Panc1 (cell line): ENCODE results near the gene MYLK. TPM values are rescaled to one million over a fixed set of nuclear protein-coding genes. Genes with fewer than 3 reads are reported as not detected.

ENCODE experiments used
- ATAC-seq: fragments of 200-7000 bp; cut with Tn5 transposase; 2 replicates; pipeline ENCODE4 v1.9.1; 2020; ENCODE audit warnings: mild to moderate bottlenecking, moderate library complexity
- BruUV-seq: library from RNA; stranded (reverse); fragments of 400-500 nt; replicated peaks from 2 replicates; lab custom pipeline; 2021; lab: Mats Ljungman, UMichigan
- CTCF ChIA-PET: fragments of 300-600 bp; sonication (Branson Sonifier 250); formaldehyde crosslinking; loops from one replicate; lab custom pipeline; 2022; ENCODE audit warnings: antibody characterized with exemption; lab: Charles Lee
- POLR2A ChIA-PET: fragments of 300-600 bp; sonication (Branson Sonifier 250); formaldehyde crosslinking; loops from one replicate; lab custom pipeline; 2022; ENCODE audit warnings: antibody characterized with exemption; lab: Charles Lee
- DNase-seq: peaks from one replicate; pipeline ENCODE4 v3.0.0-alpha.2; 2010; ENCODE audit warnings: low read depth, low spot score
- H3K27ac ChIP-seq: 2 replicates; pipeline ENCODE4 v1.5.1; 2011; ENCODE audit warnings: mild to moderate bottlenecking, low read length, inconsistent platforms
- H3K27me3 ChIP-seq: fragments of 200-500 bp; sonication (Bioruptor generic); 2 replicates; pipeline ENCODE4 v1.6.0; 2014; ENCODE audit warnings: low read length, inconsistent platforms; ENCODE audit not compliant: control insufficient read depth, insufficient read depth
- H3K36me3 ChIP-seq: fragments of 200-500 bp; sonication (Bioruptor generic); 2 replicates; pipeline ENCODE4 v1.5.1; 2014; ENCODE audit warnings: inconsistent platforms, mild to moderate bottlenecking, low read length, moderate library complexity; ENCODE audit not compliant: control insufficient read depth, insufficient read depth
- H3K4me1 ChIP-seq: 2 replicates; pipeline ENCODE4 v1.5.1; 2011; ENCODE audit warnings: inconsistent platforms, mild to moderate bottlenecking, low read length, moderate library complexity; ENCODE audit not compliant: control insufficient read depth, insufficient read depth
- H3K4me3 ChIP-seq, 2 experiments: 2 replicates each; pipeline ENCODE4 v1.5.1; 2011 to 2012; ENCODE audit warnings: low read depth in 2 of 2, low read length in 2 of 2, mild to moderate bottlenecking in 2 of 2, inconsistent platforms in 1 of 2, moderate library complexity in 1 of 2
- H3K9me3 ChIP-seq: fragments of 200-500 bp; sonication (Bioruptor generic); 2 replicates; pipeline ENCODE4 v1.5.1; 2014; ENCODE audit warnings: low read depth, mild to moderate bottlenecking, inconsistent platforms, low read length, moderate library complexity; ENCODE audit not compliant: control insufficient read depth, insufficient read depth
- POLR2AphosphoS5 ChIP-seq: IDR thresholded peaks from 2 replicates; pipeline ENCODE4 v1.6.1; 2012; ENCODE audit warnings: mild to moderate bottlenecking, low read depth, low read length, moderate library complexity
- SIN3A ChIP-seq: IDR thresholded peaks from 2 replicates; pipeline ENCODE4 v1.6.1; 2012; ENCODE audit warnings: low read depth, mild to moderate bottlenecking, low read length, moderate library complexity, borderline replicate concordance; ENCODE audit not compliant: insufficient read depth
- TCF7L2 ChIP-seq: IDR thresholded peaks from 2 replicates; pipeline ENCODE4 v1.6.1; 2011; ENCODE audit warnings: mild to moderate bottlenecking, low read depth, low read length, inconsistent platforms
- in situ Hi-C: cut with HindIII; loops from 2 replicates; pipeline ENCODE4 v1.10.0; 2016; ENCODE audit warnings: low sequenced_read_pairs, low pct_unique_long_range_greater_than_20kb
- intact Hi-C: fragments of 100-400 bp; cut with micrococcal nuclease; formaldehyde crosslinking; loops from one replicate; pipeline ENCODE4 v1.10.0; 2022; ENCODE audit not compliant: unreplicated experiment
- total RNA-seq: library from RNA; stranded (reverse); gene quantifications from one replicate; pipeline ENCODE4 v1.2.1, GENCODE V29; 2021; ENCODE audit not compliant: unreplicated experiment
- TF ChIP-seq, protein P1 (sequence below), 2 experiments: IDR thresholded peaks; 2 replicates each; pipeline ENCODE4 v1.6.1; 2011 to 2012; ENCODE audit warnings: low read depth in 2 of 2, control low read depth in 1 of 2, low read length in 1 of 2, mild to moderate bottlenecking in 1 of 2, moderate library complexity in 1 of 2; ENCODE audit not compliant: insufficient read depth in 1 of 2
- TF ChIP-seq, protein P2 (sequence below): fragments of 450-650 bp; IDR thresholded peaks from 2 replicates; pipeline ENCODE4 v1.5.1; 2017; ENCODE audit warnings: mild to moderate bottlenecking

MYLK gene
- total RNA-seq, 1 experiment from 2014 or later = 29.7 TPM

DNA sequence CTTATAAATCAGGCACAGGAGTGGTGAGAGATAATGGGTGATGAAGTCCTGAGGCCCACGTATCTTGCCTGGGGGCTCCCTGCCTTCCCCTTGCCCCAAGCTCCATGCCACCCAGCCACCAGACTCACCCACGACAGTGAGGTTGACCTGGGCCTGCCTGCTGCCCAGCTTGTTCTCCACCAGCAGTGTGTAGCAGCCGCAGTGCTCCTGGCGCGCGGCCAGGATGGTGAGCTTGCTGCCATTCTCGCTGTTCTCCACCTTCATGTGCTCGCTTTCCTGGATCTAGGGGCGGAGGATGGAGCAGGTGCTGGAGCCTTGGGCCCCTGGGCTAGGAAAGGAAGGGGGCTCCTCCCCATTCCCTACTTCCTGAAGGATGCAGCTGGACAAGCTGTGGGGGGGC is 220.2 kb downstream of the MYLK start:
- Histone ChIP-seq H3K27ac (no peak overlapping the region), H3K9me3 (no peaks in the 10 kb centered on the region), H3K27me3 (no peaks in the 10 kb centered on the region), H3K36me3 (no peaks in the 10 kb centered on the region), H3K4me1 (no peaks in the 10 kb centered on the region), H3K4me3 (no peak overlapping the region)
- TF ChIP-seq, protein P1, sequence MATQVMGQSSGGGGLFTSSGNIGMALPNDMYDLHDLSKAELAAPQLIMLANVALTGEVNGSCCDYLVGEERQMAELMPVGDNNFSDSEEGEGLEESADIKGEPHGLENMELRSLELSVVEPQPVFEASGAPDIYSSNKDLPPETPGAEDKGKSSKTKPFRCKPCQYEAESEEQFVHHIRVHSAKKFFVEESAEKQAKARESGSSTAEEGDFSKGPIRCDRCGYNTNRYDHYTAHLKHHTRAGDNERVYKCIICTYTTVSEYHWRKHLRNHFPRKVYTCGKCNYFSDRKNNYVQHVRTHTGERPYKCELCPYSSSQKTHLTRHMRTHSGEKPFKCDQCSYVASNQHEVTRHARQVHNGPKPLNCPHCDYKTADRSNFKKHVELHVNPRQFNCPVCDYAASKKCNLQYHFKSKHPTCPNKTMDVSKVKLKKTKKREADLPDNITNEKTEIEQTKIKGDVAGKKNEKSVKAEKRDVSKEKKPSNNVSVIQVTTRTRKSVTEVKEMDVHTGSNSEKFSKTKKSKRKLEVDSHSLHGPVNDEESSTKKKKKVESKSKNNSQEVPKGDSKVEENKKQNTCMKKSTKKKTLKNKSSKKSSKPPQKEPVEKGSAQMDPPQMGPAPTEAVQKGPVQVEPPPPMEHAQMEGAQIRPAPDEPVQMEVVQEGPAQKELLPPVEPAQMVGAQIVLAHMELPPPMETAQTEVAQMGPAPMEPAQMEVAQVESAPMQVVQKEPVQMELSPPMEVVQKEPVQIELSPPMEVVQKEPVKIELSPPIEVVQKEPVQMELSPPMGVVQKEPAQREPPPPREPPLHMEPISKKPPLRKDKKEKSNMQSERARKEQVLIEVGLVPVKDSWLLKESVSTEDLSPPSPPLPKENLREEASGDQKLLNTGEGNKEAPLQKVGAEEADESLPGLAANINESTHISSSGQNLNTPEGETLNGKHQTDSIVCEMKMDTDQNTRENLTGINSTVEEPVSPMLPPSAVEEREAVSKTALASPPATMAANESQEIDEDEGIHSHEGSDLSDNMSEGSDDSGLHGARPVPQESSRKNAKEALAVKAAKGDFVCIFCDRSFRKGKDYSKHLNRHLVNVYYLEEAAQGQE (IDR thresholded peaks at IDR 0.05; ENCODE audit: insufficient read depth in 1 of 2, low read depth in 2 of 2, low read length in 1 of 2) = no peak
- TF ChIP-seq POLR2AphosphoS5 (no peak), SIN3A (no peak), TCF7L2 (no peak)
- TF ChIP-seq, protein P2, sequence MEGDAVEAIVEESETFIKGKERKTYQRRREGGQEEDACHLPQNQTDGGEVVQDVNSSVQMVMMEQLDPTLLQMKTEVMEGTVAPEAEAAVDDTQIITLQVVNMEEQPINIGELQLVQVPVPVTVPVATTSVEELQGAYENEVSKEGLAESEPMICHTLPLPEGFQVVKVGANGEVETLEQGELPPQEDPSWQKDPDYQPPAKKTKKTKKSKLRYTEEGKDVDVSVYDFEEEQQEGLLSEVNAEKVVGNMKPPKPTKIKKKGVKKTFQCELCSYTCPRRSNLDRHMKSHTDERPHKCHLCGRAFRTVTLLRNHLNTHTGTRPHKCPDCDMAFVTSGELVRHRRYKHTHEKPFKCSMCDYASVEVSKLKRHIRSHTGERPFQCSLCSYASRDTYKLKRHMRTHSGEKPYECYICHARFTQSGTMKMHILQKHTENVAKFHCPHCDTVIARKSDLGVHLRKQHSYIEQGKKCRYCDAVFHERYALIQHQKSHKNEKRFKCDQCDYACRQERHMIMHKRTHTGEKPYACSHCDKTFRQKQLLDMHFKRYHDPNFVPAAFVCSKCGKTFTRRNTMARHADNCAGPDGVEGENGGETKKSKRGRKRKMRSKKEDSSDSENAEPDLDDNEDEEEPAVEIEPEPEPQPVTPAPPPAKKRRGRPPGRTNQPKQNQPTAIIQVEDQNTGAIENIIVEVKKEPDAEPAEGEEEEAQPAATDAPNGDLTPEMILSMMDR = no peak
- DNase-seq = no peak
- in situ Hi-C loops (no loop called here), intact Hi-C loops (no loop called here)
- BruUV-seq = no TSS peak
- no peak for ATAC-seq
- ChIA-PET CTCF (no interaction called here), POLR2A (no interaction called here)

DNA sequence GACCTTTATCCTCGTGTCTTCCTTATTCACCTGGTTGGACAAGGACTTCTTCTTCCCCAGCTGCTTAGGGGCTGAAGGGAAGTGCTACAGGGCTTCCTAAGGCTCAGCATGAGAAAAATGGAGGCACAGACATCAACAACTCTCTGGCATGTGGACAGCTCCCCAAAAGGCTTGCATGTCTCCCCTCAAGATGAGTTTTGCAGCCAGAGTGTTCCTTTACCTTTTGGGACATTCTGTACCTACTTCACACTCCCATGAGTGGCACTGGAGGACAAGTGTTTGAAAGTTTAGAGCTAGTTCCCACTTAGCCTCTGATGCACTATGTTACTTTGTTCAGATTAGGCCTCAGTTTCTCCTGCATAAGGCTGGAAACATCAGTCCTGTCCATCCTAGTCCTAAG is 222.2 kb downstream of the MYLK start:
- Histone ChIP-seq H3K27me3 (no peaks in the 10 kb centered on the region), H3K36me3 (no peaks in the 10 kb centered on the region), H3K9me3 (no peaks in the 10 kb centered on the region), H3K27ac (no peak overlapping the region), H3K4me3 (no peak overlapping the region), H3K4me1 (no peaks in the 10 kb centered on the region)
- no TSS peak for BruUV-seq
- intact Hi-C loops = no loop called here
- in situ Hi-C loops = no loop called here
- CTCF ChIA-PET = no interaction called here
- TF ChIP-seq POLR2AphosphoS5 = no peak
- no peak for TF ChIP-seq SIN3A
- TF ChIP-seq, protein P1 (IDR thresholded peaks at IDR 0.05; ENCODE audit: insufficient read depth in 1 of 2, low read depth in 2 of 2, low read length in 1 of 2) = no peak
- TF ChIP-seq TCF7L2 = no peak
- TF ChIP-seq, protein P2 = no peak
- DNase-seq (no peak), ATAC-seq (no peak)
- POLR2A ChIA-PET = no interaction called here
